HG02571 (cell line): Measurements from ENCODE around the gene ITCH.
A peak's percentile ranks its signal among the peaks of the same experiment; 100 is the strongest.
"Not testable (repeated sequence)": the region's sequence is repeated elsewhere in the genome, so short reads cannot be mapped to it uniquely, and the experiment has no call there.

Experiments used
- ATAC-seq: cut with Tn5 transposase; IDR thresholded peaks from one replicate; pipeline ENCODE4 v1.9.1; 2021; ENCODE audit warnings: mild to moderate bottlenecking, moderate library complexity; ENCODE audit not compliant: unreplicated experiment

Gene ITCH

DNA sequence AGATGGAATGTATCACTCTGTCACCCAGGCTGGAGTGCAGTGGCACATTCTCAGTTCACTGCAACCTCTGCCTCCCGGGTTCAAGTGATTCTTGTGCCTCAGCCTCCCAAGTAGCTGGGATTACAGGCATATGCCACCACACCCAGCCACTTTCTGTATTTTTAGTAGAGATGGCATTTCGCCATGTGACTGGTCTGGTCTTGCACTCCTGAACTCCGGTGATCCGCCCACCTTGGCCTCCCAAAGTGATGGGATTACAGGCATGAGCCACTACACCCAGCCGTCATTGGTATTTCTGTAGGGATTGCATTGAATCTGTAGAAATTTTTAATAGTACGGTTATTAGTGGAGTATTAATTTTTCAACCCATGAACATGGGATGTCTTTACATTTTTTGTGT lies 134.5 kb downstream of the ITCH start:
- not testable (repeated sequence) for ATAC-seq

DNA sequence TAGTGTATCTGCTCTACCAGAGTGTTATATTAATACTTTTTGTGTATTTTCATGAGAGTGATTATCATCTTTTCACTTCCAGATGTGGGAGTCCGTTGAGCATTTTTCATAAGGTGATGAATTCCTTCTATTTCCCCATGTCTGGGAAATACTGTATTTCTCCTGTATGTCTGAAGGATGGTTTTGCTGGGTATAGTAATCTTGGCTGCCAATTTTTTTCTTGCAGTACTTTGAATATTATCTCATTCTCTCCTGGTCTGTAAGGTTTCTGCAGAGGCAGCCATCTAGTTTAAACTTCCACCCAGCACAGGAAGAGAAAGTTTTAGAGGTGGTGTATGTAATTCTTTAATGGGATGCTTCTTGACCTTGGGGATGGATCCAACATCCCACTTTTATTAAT lies 137.8 kb downstream of the ITCH start:
- ATAC-seq, result no peak

DNA sequence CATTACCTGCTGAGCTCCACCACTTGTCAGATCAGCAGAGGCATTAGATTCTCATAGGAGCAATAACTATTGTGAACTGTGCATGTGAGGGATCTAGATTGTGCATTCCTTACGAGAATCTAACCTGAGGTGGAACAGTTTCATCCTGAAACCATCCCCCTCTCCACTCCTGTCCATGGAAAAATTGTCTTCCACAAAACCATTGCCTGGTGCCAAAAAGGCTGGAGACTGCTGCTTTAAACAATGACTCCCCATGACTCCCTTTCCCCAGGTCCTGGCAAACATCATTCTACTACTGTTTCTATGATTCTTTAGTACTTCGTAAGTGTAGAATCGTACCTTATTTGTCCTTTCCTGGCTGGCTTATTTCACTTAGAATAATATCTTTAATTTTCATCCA lies 143.4 kb downstream of the ITCH start:
- ATAC-seq, result no peak

DNA sequence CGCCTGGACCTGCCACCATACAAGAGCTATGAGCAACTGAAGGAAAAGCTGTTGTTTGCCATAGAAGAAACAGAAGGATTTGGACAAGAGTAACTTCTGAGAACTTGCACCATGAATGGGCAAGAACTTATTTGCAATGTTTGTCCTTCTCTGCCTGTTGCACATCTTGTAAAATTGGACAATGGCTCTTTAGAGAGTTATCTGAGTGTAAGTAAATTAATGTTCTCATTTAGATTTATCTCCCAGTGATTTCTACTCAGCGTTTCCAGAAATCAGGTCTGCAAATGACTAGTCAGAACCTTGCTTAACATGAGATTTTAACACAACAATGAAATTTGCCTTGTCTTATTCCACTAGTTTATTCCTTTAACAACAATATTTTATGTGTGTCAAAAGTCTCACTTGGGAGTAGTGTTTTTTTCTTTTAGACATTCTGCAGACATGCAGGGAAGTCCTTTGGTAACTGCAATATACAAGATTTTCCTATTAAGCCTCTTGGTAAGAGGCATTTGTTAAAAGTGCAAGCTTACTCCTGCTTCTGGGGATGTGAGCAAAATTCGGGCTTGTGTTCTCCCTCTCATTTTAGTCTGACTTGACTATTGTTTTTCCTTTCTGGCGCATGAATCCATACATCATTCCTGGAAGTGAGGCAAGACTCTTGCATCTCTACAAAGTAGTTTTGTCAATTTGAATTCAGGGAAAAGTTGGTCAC lies 144.8 kb downstream of the ITCH start:
- no peak for ATAC-seq

DNA sequence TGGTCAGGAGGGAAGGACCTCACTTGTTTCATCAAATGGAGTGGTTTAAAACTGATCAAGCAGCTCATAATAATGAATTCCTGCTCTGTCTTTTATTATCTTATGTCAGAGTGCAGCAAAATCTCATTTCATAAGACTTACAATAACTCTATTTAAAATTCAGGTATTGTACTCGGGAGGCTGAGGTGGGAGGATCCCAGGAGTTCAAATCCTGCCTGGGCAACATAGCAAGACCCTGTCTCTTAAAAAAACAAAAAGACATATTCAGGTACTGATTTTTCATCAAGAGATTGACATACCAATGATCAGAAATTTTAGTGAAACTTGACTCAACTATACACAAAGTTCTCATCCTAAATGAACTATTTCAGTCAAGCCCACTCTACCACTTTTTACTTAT lies 147.5 kb downstream of the ITCH start:
- ATAC-seq, result no peak

DNA sequence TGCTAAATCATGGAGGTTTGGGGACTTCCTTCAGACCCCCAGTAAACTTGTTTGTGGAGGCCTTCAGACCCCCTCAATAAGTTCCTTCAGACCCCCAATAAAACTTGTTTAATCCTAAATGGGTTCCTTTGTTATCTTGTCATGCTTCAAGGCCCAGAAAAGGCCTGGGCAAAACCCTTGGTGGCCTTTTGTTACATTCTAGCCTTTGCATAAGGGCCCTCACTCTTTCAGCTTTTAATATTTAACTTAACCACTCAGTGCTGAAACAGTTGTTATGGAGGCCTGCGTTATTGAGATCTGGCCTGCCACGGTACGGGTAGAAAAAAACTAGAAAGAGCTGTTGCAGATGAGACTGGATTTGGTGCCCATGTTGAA lies 148.8 kb downstream of the ITCH start:
- ATAC-seq, result no peak

DNA sequence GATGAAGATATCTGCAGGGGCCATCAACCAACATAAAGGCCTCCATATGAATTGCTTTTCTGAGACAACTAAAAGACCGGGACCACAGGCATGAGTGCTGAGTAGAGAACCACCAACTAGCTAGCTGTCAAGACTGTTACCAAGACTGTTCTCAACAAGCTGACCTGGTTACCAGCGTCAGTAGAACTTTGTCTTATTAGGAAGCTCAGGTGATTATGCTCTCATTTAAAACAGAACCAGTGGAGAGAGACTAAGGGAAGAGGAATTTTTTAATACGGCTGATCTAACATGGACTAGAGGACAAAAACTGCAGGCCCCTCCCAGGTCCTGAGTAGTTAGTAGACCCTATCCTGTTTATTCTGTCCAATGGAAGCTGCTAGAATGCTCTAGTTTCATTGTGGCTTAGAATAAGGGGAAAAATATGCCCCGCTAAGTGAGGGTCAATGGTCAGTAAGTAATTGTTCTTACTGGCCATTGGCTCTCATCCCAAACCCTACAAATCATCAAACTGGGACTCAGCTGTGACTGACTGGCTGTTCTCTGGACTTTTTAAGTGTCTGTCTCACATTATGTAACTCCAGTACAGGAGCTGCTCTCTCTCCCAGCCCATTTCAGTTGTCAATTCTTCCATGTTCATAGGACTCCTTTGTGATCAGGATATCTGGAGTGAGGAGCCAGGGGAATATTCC lies 149.3 kb downstream of the ITCH start:
- no peak for ATAC-seq

DNA sequence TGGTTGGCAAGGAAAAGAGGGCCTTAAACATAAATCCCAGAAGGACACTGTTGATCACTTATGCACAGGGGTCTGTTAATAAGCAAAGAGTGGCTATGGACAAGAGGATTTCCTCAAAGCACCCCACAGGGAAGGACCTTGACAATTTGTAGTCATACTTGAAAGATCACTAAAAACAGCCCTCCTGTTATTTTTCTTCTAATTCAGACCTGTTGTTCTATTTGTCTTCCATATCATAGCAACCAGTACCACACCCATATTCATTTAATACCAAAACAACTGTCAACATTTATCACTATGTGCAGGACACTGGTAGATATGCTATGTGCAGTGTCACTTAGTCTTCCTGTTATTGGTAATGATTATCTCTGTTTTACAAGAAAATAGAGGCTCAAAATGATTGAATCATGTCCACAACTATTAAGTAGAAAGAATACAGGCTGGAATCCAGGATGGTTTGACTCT lies 149.9 kb downstream of the ITCH start:
- ATAC-seq, result no peak

DNA sequence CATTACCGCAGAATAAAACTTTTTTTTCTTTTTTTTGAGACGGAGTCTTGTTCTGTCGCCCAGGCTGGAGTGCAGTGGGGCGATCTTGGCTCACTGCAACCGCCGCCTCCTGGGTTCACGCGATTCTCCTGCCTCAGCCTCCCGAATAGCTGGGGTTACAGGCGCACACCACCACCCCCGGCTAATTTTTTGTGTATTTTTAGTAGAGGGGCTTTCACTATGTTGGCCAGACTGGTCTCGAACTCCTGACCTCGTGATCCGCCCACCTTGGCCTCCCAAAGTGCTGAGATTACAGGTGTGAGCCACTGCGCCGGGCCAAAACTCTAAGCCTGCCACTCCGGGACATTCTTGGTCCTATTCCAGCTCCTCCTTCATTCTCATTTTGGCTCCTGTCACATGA lies 151.0 kb downstream of the ITCH start:
- ATAC-seq, result not testable (repeated sequence)

DNA sequence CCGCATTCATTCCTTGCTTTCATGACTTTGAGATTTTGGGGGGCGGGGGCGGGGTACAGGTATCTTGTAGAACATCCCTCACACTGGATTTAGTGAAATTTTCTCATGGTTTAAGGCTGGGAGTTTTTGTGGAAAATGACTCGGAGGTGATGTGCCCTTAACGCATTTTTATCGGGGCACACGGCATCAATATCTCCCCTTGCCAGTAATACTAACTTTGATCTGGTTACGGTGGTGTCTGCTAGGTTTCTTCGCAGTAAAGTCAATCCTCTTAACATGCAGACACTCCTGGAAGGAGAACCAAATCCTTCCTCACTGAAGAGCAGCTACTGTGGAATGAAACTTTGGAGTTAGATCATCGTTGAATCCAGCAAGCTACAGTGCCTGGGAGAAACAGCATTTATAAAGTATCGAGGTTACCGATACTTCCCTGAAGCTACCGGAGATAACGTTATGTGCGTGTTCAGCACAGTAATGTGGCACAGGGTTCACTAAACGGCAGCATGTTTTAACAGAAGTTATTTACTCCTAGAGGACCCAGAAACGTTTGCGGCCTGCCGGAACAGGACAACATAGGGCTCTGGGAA lies 151.9 kb downstream of the ITCH start:
- no peak for ATAC-seq

DNA sequence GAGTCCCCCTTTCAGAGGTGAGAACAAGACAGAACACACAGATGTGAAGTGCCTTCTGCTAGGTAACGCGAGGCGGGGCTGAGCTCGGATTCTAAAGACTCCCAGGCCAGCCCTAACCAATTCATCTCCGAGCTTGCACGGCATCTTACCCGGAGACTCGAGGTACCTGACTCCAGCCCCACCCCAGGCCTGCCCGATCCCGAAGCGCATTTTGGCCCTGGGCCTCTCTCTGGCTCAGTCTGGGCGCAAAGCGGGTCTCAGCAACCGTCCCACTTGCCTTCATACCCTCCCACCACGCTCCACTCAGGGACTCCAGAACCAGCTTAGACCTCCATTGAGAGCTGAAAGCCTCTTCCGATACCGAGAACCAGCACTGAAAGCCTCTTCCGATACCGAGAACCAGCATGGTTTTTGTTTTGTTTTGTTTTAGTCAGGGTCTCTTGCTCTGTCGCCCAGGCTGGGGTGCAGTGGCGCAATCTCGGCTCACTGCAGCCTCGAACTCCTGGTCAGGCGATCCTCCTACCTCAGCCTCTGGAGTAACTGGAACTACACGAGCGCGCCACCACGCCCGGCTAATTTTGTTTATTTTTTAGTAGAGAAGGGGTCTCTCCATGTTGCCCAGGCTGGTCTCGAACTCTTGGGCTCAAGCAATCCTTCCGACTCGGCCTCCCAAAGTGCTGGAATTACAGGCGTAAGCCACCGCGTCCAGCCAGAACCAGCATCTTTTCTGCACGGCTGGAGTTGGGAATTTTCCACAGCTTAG lies 152.6 kb downstream of the ITCH start:
- peak; percentile 49 for ATAC-seq

DNA sequence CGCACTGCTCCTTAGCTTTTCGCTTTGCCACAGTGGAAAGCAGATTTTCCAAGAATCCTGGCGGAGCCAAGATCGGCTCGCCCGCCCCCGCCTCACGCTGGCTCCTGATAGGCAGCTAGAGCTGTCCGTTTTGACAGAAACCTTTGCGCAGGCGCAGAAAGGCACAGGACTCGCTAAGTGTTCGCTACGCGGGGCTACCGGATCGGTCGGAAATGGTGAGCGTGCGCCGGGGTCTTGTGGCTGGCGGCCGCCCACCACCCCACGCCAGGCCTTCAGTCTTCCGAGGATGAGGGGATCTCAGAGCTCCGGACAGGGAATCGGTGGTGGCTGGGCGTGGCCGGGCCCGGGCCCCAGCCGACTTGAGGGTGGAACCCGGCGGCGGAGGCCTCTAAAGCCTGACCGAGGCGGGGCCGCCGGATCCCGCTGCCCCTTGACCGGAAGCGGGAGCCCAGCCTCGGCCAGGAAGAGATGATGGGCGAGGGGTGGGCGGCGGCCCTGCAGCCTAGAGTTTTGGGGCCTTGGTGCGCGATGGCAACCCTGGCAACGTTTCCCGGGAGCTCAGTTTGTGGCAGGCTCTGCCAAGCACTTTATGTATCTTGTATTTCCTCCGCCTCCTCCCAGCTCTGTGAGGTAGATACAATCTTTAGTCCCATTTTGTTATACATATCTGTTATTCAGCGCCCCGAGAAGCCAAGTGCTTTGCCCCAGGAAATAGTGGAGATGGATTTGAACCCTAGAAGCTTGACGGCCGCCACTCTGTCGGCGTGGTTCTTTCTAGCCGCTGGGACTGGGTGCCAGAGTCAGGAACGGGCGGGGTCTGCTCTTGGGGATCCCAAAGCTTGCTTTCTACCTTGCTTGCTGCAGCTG lies 153.4 kb downstream of the ITCH start, which contains the start of gene DYNLRB1:
Gene DYNLRB1, plus strand, starts transcription at position 176 of the 867 bp plus-strand sequence. Its CDS starts 37 bp downstream, at position 213.
- ATAC-seq, result peak; percentile 65

DNA sequence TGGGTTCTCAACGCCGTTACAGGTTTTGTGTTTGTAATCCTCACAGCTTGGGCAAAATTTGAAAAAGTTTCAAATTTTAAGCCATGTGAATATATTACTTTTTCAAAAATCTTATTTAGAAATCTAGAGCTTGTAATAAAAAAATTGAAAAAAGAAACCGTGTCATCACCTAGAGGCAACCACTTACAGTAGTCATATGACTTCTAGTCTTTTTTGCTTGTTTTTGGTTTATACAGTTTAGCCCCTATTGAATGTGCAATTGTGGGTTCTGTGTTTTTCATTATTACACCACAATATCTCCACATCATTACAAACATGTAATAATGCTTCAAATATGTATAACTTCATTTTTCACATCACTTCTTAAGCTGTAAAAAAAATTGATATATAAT lies 154.0 kb downstream of the ITCH start:
- ATAC-seq, result no peak

DNA sequence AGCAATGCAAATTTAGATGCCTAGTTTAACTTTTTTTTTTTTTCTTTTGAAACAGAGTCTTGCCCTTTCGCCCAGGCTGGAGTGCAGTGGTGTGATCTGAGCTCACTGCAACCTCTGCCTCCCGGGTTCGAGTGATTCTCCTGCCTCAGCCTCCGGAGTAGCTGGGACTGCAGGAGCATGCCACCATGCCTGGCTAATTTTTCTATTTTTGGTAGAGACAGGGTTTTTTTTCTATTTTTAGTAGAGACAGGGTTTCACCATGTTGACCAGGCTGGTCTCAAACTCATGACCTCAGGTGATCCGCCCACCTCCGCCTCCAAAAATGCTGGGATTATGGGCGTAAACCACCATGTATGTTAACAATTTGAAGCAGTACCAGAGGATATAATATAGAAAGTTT lies 155.8 kb downstream of the ITCH start:
- ATAC-seq, result not testable (repeated sequence)

DNA sequence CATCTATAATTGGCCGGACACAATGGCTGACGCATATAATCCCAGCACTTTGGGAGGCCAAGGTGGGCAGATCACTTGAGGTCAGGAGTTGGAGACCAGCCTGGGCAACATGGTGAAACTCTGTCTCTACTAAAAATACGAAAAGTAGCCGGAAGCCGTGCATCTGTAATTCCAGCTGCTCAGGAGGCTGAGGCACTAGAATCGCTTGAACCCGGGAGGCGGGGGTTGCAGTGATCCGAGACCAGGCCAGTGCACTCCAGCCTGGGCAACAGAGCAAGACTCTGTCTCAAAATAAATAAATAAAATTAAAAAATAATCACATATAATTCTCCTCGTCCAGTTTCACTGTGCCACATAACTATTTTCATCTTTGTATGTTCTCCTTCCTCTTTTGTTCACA lies 156.8 kb downstream of the ITCH start:
- ATAC-seq, result not testable (repeated sequence)

DNA sequence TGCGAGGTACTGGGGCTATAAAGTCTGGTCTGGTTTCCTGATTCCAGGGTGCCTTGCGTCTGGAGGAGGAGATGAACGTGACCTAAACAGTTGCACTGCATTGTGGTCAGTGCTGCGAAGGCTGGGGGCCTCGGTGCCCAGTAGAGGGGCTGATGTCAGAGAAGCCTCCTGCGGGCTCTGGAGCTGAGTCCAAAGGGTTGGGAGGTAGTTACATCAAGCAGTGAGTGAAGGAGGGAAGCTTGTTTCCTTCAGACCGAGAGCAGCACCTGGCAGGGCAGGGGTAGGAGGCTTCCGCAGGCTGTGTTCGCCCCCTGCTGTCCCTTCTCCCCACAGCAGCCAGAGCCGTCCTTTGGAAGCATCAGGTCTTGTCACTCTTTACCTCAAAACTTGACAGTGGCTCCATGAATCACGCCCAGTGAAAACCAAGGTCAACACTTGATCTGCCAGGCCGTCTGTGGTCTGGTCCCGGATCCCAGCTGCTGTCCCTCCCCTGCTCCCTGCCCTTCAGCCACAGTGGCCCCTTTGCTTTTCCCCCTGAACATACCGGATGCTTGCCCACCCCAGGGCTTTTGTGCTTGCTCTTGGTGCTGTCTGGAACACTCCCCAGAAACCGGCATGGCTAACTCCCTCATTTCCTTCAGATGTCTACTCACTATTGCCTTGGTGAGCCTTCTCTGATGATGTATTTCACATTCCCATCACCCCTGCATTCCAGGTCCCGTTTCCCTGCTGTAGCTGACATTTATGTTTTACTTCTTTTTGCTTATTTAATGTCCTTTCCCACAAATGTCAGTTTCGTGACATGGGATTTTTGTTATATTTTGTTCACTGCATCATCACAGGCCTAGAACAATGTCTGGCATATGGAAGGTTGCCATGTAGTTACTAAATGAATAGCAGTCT lies 160.1 kb downstream of the ITCH start:
- no peak for ATAC-seq

DNA sequence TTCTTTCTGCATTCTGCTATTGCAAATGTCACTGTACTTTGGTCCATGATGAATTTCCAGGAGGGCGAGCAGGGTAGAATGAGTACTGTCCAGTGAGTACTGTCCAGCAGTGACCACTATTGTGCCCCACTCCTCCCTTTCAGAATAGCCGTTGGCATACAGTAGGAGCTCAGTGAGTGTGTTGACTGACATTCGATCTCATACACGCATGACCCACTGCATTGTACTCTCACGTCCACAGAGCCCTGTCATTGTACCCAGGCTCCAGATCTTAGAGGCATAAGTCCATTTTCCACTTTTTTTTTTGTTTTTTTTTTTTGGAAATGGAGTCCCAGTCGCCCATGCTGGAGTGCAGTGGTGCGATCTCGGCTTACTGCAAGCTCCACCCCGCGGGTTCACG lies 161.4 kb downstream of the ITCH start:
- ATAC-seq, result no peak

DNA sequence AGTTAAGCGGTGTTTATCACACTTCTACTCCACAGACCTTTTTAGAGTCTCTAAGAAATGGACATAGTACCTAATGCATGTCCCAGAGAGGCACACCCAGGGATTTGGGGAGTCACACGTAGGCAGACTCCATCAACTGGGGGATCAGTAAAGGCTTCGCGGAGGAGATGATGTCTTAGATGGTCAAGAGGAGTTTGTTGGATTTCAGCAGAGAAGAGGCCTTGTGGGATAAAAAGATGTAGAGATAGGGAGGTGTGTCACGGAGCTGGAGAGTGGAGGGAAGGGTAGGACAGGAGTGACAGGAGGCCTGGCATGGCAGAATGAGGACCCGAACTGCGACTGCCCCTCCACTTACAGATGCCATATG lies 162.3 kb downstream of the ITCH start:
- no peak for ATAC-seq

DNA sequence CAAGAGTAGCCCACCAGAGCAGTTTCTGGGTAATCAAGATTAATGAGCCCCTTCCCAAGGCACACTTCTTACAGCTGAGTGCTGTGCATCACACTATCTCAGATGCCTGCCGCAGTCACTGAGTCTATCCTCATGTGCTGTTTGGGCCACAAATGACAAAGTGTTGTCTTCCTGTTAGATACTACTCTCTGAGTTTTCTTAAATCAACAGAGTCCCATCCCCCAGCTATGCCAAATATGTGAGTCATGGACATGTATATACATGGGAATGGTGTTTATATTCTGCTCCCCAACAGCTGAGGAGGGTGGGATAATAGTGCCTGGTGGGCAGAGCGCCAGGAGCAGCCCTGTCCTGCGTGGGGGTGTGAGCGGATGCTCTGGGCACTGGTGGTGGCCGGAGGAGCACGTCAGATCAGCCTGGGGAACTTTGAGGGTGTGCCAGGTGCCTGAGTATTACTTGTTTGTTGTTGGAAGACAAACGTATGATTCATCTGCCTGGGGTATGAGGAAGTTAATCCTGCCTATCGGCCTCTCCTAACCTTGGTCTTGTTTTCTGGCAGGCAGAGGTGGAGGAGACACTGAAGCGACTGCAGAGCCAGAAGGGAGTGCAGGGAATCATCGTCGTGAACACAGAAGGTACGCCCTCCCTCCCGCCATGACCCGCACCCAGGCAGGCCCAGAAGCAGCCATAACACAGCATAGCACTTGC lies 162.8 kb downstream of the ITCH start:
- no peak for ATAC-seq
